ENCODE measurements around the gene SLC35B4. TPM values are rescaled to one million over a fixed set of nuclear protein-coding genes. Genes with fewer than 3 reads are reported as not detected.

Gene SLC35B4
- total RNA-seq, 1 experiment from 2014 or later, result 13.3 TPM

DNA sequence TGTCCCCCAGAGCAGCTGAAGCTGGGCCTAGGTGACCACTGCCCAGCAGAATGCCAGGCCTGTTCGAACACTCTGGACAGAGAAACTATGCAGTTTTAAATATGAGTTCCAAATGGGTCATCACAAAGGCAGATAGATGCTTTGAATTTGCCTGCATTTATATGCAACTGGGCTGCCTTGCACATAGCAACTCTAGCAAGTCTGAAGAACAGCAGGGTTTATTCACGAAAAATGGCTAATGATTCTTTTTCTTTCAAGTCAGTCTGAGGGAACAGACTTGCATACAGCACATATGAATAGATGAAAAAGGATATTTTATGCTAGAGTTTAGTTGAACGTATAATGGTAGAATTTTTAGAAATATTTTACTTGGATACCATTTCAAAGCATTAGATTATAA, 68.5 kb downstream of the SLC35B4 start:
- DNase-seq, result no peak
- H3K9me3 Mint-ChIP-seq (ENCODE audit: low read depth, unreplicated experiment), result no peaks in the 10 kb centered on the region
- H3K36me3 Mint-ChIP-seq (ENCODE audit: insufficient read depth, unreplicated experiment), result no peaks in the 10 kb centered on the region
- intact Hi-C loops (cut with micrococcal nuclease; ENCODE audit: unreplicated experiment), result no loop called here
- no peak overlapping the region for H3K27ac Mint-ChIP-seq (ENCODE audit: unreplicated experiment)
- no TSS peak for BruUV-seq (replicated peaks)
- TF ChIP-seq, protein P1, sequence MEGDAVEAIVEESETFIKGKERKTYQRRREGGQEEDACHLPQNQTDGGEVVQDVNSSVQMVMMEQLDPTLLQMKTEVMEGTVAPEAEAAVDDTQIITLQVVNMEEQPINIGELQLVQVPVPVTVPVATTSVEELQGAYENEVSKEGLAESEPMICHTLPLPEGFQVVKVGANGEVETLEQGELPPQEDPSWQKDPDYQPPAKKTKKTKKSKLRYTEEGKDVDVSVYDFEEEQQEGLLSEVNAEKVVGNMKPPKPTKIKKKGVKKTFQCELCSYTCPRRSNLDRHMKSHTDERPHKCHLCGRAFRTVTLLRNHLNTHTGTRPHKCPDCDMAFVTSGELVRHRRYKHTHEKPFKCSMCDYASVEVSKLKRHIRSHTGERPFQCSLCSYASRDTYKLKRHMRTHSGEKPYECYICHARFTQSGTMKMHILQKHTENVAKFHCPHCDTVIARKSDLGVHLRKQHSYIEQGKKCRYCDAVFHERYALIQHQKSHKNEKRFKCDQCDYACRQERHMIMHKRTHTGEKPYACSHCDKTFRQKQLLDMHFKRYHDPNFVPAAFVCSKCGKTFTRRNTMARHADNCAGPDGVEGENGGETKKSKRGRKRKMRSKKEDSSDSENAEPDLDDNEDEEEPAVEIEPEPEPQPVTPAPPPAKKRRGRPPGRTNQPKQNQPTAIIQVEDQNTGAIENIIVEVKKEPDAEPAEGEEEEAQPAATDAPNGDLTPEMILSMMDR (IDR thresholded peaks at IDR 0.05; ENCODE audit: unreplicated experiment), result no peak
- H3K4me3 Mint-ChIP-seq (ENCODE audit: low read depth, unreplicated experiment), result no peak overlapping the region
- H3K4me1 Mint-ChIP-seq (ENCODE audit: low read depth, unreplicated experiment), result no peaks in the 10 kb centered on the region
- no peaks in the 10 kb centered on the region for H3K27me3 Mint-ChIP-seq (ENCODE audit: unreplicated experiment)
- CTCF ChIA-PET, result no interaction called here

DNA sequence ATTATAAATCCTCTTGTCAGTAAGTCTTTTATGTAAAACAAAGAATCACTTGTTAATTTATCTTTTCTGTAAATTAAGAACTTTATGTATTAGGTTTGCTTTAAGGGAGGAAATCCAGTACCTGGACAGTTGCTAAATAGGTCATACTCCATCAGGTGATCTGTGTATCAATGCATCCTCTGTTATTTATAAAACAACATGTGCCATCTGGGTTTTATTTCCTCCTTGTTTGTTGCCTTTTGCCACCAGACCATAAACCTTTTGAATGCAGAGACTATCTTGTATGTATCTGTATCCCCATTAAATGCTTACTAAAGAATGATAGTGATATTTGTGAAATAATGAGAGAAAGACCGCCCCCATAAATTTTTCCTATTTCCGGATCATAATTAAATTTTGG, 70.0 kb downstream of the SLC35B4 start:
- H3K27me3 Mint-ChIP-seq (ENCODE audit: unreplicated experiment), result peaks cover 5% of the 10 kb centered on the region
- H3K36me3 Mint-ChIP-seq (ENCODE audit: insufficient read depth, unreplicated experiment), result no peaks in the 10 kb centered on the region
- CTCF ChIA-PET, result no interaction called here
- intact Hi-C loops (cut with micrococcal nuclease; ENCODE audit: unreplicated experiment), result no loop called here
- H3K4me1 Mint-ChIP-seq (ENCODE audit: low read depth, unreplicated experiment), result no peaks in the 10 kb centered on the region
- DNase-seq, result no peak
- H3K4me3 Mint-ChIP-seq (ENCODE audit: low read depth, unreplicated experiment), result no peak overlapping the region
- BruUV-seq (replicated peaks), result no TSS peak
- TF ChIP-seq, protein P1 (IDR thresholded peaks at IDR 0.05; ENCODE audit: unreplicated experiment), result no peak
- no peaks in the 10 kb centered on the region for H3K9me3 Mint-ChIP-seq (ENCODE audit: low read depth, unreplicated experiment)
- H3K27ac Mint-ChIP-seq (ENCODE audit: unreplicated experiment), result no peak overlapping the region

DNA sequence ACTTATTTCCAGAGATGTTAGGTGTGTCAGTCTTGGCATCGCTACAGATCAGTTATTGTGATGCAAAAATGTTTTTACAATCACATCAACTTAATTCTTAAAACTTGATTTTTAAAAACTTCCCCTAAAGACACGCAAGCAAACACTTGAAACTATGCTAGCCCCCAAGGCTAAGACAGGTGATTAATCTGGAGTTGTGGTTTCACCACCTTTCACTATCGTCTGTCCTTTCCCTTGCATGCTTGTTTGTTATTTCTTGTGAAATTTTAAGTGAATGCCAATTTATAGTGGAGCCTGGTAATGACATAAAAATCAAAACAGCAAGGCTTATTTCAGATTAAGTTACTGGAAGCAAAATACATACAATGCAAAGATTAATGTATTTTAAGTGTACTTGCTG, 70.4 kb downstream of the SLC35B4 start:
- TF ChIP-seq, protein P1 (IDR thresholded peaks at IDR 0.05; ENCODE audit: unreplicated experiment), result no peak
- BruUV-seq (replicated peaks), result no TSS peak
- Mint-ChIP-seq H3K4me3 (ENCODE audit: low read depth, unreplicated experiment) (no peak overlapping the region), H3K4me1 (ENCODE audit: low read depth, unreplicated experiment) (no peaks in the 10 kb centered on the region), H3K27me3 (ENCODE audit: unreplicated experiment) (peaks cover 9% of the 10 kb centered on the region), H3K27ac (ENCODE audit: unreplicated experiment) (no peak overlapping the region), H3K36me3 (ENCODE audit: insufficient read depth, unreplicated experiment) (no peaks in the 10 kb centered on the region), H3K9me3 (ENCODE audit: low read depth, unreplicated experiment) (no peaks in the 10 kb centered on the region)
- CTCF ChIA-PET, result no interaction called here
- intact Hi-C loops (cut with micrococcal nuclease; ENCODE audit: unreplicated experiment), result no loop called here
- no peak for DNase-seq

DNA sequence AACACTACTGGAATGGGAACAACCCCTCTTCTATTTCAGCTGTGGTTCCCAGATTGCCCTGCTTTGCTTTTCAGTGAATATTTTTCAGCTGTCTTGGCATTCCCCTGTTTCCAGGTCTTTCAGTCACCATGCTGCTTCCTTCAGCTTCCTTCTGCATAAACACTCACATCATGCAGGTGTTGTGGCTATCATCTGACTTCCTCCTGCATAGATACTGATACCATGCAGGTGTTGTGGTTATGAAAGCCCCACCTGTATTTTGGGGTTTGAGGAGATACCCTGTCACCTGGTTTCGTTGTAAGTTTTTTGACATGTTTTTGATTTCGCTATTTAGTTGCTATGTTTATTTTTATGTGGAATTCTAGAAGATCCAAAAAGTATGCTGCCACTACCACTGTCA, 71.5 kb downstream of the SLC35B4 start:
- H3K9me3 Mint-ChIP-seq (ENCODE audit: low read depth, unreplicated experiment), result no peaks in the 10 kb centered on the region
- H3K36me3 Mint-ChIP-seq (ENCODE audit: insufficient read depth, unreplicated experiment), result no peaks in the 10 kb centered on the region
- H3K27me3 Mint-ChIP-seq (ENCODE audit: unreplicated experiment), result peaks cover 16% of the 10 kb centered on the region
- H3K4me1 Mint-ChIP-seq (ENCODE audit: low read depth, unreplicated experiment), result no peaks in the 10 kb centered on the region
- TF ChIP-seq, protein P1 (IDR thresholded peaks at IDR 0.05; ENCODE audit: unreplicated experiment), result no peak
- no peak overlapping the region for H3K27ac Mint-ChIP-seq (ENCODE audit: unreplicated experiment)
- H3K4me3 Mint-ChIP-seq (ENCODE audit: low read depth, unreplicated experiment), result no peak overlapping the region
- DNase-seq, result no peak
- no TSS peak for BruUV-seq (replicated peaks)
- CTCF ChIA-PET, result no interaction called here
- intact Hi-C loops (cut with micrococcal nuclease; ENCODE audit: unreplicated experiment), result no loop called here

Other genes starting within 250 kb of the SLC35B4 start
- 0.52 and 0.56 TPM in 2 replicates for gene LRGUK, start 189.6 kb downstream of the SLC35B4 start, total RNA-seq (2022)
- gene AKR1B1, start 142.2 kb upstream of the SLC35B4 start, total RNA-seq (2022), result 115 and 139 TPM in 2 replicates
- 26.4 and 62.5 TPM in 2 replicates for gene AKR1B10, start 210.6 kb upstream of the SLC35B4 start, total RNA-seq (2022)
- gene AKR1B15, start 232.2 kb upstream of the SLC35B4 start, total RNA-seq (2022), result 0.73 and 1.7 TPM in 2 replicates

Data from Calu3 (cell line).